HG02798 (cell line): ENCODE results near the gene FHAD1.

ENCODE experiments used
- ATAC-seq: cut with Tn5 transposase; IDR thresholded peaks from one replicate; pipeline ENCODE4 v1.9.1; 2021; ENCODE audit warnings: mild to moderate bottlenecking; ENCODE audit not compliant: unreplicated experiment, poor library complexity

Gene FHAD1

GRCh38 chr1:15444468-15445389, 197.7 kb downstream of the FHAD1 start:
- ATAC-seq, result no peak

- no peak for ATAC-seq
Observed at GRCh38 chr1:15445390-15446122, 198.5 kb downstream of the FHAD1 start.

- ATAC-seq, result no peak
Observed at GRCh38 chr1:15446212-15446611, 199.2 kb downstream of the FHAD1 start.
